HG03039 (cell line): ENCODE results near the gene TCERG1L.

Experiments
- ATAC-seq: cut with Tn5 transposase; IDR thresholded peaks from one replicate; pipeline ENCODE4 v1.9.1; 2021; ENCODE audit warnings: mild to moderate bottlenecking, moderate library complexity; ENCODE audit not compliant: unreplicated experiment

TCERG1L gene

DNA sequence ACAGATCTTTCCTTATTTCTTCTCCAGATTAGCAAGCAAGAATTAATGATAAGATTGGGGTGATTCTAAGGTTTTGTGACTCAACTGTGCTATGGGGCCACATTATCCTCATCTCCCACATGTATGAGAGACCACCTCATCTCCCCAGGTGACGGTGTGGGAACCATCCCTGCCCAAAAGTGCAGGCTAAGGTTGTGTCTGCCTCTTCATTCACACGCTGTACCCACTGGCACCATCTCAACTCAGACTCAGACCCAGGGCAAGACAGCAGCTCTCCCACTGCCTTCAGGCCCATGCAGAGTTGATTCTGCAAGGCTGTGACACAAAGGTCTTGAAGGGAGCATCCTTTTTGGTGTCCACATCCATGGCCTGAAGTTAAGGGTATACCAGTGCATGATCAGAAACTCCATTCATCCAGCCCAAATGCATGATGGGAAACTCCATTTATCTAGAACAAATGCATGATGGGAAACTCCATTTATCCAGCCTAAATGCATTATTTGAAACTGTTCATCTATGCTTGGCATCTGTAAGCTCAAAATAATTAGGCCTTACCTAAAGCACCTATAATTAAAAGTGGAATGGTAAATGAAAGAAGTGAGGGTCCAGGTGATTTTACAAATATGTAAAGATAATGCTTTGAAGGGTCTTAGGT is 99.4 kb downstream of the TCERG1L start:
- ATAC-seq = no peak

DNA sequence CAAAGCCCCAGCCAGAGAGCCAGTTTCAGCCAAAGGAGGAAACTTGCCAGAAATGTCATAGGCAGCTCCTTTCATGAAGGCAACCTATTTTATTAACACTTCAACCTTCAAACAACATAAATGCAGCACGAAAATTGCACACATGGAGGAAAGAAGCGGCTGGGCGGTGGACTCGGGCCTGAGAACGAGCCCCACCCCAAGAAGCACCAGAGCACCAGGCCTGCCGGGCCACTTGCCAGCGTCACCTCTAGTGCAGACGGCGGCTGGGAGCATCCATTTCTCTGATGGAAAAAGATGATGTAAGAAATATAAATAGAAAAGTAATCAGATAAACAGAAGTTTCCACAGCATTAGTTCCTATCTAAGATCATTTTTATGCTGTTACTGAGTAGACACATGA is 100.0 kb downstream of the TCERG1L start:
- ATAC-seq = no peak

DNA sequence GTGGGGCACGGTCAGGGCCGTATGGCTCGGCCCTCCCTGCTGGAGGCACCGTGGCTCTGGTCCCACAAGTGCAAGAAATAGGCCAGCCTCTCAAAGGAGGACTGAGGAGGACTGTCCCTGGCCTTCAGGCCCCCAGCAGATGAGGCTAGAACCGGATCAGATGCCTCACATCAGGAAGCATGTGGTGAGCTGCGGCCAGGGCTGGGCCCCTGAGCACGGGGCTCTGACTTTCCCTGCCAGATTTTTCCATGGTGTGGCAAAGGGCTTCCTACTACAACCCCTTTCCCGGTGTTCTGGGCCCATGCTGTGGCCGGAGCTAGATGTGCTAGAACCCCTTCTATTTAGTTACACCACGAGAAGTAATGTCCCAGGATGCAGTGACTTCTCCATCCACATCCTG is 100.4 kb downstream of the TCERG1L start:
- ATAC-seq = no peak

DNA sequence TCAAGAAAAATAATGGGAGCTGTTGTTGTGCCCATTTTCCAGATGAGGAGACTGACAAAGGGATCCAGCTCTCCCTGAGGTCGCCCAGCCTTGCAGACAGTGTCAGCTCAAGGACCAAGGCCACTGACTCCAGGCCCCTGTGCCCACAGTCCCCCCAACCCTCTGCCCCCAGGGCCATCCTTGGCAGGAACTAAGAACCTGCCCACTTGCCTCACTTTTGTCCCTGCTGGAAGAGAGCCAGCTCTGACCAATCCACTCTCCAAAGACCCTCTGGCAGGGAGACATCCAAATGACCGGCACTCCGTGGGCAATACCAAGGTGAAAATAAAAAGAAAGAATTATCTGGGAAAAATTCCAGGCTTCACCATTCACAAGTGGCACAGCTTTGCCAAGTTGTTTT is 101.3 kb downstream of the TCERG1L start:
- ATAC-seq = no peak

DNA sequence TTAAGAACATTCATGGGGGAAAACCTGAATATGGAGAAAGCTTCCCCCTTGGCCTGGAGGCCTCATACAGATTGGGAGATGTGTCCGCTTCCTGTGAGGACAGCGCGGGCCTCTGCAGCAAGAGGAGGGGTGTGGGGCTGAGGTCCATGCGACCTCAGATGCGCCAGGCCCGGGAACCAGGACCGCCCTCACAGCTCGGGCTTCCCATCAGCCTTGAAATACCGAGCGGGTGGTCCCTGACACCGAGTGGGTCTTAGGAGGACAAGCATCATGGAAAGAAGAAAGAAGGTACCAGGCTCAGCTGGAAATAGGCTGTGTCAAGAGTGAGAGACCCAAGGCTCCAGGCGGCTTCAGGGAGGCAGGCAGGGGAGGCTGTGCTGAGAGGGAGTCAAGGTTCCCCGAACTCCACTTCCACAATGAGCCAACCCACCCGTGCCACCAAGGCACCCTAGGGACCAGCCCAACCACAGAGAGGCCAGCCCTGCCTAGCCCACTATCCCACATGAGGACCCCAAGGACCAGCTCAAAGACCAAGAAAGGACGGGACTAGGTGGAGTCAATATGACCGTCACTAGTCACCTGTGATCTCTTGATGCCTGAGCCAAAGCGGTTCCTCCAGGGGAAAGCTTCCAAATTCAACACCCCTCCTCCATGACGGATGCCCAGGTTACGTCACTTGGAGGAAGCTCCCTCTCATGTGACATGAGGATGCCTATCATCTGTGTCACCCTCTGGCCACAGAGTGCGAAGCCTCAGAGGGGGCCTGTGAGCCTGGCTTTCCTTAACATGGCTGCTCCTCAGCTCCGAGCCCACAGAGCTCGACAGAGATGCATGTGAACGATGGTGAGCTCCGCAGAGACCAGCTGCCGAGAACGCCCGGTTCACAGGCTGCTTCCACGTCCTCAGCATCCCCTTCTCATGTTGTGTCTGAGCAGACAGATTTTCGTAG is 103.7 kb downstream of the TCERG1L start:
- no peak for ATAC-seq

DNA sequence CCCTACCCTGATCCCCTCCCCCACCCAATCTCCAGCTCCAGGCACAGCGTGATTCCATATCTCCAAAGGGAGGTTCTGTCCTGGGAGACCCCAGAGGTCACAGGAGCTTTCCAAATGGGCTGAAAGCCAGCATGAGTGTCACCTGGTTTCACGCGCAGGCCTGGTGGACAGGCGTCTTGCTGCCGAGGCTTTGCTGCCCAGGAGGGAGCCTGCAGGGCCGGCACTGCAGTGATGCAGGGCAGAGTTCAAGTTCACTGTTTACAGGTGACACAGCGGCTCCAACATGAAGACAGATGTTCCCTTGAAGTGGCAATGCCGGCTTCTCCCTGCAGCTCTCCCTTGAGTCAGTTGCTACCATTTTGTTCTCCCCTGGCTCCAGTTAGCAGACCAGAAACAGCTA is 104.3 kb downstream of the TCERG1L start:
- ATAC-seq = no peak

DNA sequence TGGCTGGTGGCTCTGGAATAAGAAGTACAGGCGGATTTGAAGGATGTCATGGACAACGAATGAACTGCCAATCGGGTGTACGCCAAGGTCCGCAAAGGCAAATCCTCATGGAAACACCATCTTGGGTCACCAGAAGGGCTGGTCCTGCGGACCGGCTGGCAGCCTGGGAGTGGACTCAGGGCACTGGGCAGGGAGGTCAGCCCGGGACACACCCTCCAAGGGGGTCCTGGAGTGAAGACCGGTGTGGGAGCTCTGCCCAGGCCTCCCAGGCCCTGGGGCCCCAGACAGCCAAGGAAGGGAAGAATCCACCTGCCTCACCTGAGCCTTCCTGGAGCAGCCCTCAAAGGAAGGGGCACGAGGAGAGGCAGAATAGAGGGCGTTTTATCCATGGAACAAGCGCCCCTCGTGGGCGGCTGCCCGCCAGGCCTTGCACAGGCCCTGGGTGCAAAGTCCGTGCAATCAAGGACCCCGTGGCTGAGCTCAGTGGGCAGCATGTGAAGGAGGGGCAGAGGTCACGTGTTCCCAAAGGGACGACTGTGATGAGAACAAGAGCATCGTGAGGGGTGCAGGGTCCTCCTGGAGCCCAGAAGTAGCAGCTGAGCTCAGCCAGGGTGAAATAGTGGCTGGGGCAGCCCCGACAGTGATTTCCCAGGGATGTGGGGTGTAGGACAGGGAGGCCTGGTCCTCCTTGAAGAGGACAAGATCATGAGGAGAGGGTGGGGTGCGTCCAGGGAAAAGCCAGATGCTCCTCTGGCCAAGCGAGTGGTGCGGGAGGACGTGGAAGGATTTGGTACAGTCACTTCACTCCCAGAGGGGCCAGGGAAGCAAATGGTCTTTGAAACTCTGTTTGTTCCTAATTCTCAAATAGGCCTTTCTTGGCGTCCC is 105.2 kb downstream of the TCERG1L start:
- no peak for ATAC-seq

DNA sequence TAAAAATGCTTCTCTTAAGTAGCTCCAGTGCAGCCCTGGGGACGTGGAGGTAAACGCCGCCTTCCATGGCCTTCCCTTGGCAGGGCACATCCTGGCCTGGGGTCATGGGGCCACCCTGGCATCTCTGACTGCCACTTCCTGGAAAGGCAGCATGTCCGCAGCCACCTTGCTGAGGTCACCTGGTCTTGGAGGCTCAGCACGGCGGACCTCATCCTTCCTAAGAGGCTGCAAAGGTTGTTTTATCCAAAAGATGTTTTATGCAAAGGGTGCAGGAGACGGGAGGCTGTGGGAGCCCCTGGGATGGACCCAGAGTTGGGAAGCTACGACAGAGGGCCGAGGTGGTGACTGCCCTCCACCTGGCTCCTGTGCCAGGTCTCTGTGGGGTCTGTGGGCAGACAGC is 106.0 kb downstream of the TCERG1L start:
- ATAC-seq = no peak

DNA sequence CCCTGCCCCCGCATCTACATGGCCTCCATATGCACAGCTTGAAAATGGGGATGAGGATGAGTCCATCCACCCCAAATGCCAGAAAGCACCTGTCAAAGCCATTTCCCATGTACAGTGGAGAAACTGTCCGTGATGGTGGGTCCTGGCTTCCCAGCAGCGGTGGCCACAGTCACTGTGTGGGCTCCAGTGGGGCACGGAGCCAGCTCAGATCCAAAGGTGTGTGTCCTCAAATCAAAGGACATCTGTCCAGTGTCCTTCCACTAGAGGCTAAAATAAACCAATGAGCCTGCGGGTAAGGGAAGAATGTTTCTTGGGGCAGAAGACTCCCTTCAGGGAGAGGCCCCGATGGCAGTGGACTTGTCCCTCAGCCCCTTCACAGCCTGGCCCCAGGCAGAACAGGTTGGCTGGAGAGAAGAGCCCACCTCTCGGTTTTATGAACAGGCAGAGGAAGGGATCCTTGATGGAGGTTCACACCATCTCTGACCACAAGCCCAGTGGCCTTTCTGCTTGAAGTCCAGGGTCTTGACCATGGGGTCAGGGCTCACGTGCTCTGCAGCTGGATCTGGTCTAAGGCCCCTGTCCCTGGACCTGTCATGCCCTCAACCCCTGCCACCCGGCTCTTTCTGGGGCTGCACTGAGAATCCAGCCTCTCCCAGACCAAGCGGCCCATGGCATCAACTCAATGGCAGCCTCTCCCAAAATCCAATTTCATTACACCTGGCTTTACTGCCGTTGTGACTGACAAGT is 106.9 kb downstream of the TCERG1L start:
- ATAC-seq = no peak

DNA sequence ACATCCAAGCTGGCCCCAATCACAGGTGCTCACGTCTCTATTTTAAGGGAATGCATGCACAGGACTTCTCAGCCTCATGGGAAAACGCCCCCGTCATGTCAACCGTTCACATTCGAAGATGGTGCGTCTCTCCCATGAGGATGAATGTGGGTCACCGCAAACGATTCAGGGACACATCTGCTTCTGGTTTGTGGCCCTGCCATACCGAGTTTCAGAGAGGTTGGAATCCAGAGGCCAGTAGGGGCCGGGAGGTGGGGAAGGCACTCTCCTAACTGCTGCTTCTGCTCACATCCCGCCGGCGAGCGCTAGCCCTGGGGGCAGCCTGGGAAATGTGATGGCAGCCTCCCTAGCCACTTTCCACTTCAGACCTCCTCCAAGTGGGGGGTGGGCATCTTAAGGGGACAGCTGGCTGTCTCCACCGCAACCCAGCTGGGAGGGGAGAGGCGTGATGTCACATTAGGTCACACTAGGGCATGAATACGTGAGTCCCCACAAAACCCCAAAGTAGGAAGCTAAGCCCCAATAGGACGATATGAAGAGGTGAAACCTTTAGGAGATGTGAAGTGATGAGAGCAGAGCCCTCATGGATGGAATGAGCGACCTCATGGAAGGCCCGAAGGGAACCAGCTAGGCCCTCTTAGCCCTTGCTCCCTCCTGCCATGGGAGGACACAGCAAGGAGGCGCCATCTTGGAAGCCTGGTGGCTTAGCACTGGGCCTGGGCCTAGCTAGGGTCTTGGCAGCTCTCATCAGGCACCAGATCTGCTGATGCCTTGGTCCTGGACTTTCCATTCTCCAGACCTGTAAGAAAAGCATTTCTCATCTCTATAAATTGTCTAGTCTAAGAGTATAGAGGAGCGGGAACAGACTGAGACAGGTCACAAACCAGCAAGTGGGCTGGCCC is 107.8 kb downstream of the TCERG1L start:
- no peak for ATAC-seq

DNA sequence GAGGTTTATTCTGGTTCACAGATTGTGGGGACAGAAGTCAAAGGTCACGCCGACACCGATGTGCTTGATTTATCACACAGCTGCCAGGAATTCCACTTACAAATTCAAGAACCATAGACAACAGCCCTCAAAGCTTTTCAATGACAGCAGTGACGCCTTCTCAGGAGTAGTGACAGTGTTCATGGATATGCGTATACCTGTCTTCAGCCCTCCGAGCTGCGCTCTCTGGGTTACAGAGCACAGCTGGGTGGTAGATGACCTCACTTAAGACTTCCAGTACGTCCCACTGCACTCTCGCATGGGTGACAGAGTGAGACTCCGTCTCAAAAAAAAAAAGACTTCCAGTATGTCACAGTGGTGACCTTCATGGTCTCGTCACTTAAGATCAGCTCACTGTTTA is 108.5 kb downstream of the TCERG1L start:
- no peak for ATAC-seq

DNA sequence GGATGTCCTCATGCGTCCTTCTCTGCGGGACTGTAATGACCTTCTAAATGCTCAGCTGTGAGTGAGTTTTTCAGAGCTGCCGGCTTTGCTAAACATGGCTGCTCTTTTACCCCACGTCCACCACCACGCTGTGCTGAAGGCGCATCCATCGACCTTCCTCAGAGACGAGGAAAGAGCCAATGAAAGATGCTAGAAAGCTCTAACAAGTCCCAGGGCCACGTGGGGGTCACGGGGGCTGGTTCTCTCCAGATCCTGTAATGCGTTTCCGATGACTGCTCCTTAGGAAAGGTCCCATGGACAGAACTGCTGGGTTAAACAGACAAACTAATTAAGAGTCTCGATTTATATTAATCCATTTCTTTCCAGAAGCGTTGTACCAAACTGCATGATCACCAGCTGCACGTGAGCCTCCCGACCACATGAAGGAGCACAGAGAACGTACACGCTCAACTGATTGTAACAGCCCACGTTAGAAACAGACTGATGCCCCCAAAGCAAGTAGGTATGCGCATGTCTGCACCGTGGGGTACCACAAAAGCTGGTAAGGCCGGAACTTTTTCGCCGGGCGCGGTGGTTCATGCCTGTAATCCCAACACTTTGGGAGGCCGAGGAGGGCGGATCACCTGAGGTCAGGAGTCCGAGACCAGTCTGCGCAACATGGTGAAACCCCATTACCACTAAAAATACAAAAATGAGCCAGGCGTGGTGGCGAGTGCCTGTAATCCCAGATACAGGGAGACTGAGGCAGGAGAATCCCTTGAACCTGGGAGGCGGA is 109.6 kb downstream of the TCERG1L start:
- no peak for ATAC-seq

DNA sequence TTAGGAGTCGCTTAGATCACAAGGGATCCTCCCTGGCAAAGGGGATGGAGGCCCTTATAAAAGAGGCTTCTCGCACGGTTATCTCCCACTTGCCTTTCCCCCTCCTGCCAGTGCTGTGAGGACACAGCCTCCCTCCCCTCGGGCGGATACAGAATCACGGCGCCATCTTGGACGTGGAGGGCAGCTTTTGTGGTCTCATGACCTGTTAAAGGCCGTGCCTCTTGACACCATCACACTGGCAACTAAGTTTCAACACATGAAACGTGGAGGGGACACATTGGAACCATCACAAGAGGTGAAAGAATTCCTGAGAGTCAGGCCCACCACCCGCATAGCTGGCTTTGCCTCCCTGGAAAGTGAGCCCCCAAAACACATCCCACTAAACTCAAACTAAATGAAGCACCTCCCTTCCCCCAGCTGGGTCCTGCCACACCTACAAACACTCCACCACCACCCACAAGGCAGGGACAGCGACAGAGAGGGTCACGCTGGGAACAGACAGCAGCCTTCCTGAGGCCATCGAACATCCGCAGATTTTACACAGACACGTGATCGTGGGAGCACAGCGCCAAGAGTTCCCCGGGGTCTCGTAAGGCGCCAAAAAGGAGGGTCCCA is 110.6 kb downstream of the TCERG1L start:
- no peak for ATAC-seq

DNA sequence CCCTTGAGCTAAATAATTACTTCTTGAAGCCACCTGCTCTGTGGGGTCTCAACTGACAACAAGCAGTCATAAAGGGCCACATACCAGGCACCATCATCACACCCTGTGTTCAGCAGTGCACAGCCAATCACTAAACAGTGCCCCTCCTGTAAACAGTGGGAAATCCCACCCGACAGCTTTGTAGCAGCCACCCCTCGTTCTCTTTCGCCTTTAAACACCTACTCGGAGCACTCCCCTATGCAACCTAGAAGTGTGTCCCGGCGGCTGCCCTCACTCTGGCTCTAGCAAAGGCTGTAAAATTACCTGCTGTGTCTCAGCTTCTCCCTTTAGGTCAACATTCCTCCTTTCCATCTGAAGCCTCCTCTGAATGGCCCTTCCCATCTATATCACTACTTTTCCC is 111.9 kb downstream of the TCERG1L start:
- ATAC-seq = no peak

DNA sequence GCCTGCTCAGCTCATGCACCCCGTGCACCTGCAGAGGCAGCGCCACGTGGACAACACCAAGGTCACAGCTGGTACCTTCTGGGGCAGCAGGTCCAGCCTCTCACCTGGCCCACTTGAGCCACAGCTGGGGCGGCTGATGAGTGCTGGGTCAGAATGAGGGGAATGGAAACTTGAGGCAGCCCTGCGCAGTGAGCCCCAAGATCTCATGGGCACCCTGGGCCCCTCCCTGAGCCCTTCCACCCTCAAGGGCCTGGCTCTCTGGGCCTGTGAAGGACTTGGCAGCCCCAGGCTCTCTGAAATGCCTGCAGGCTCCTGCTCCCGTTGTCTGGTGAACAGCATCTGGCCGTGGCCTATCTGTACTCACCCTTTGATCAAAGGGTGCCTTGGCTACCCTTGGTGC is 112.7 kb downstream of the TCERG1L start:
- no peak for ATAC-seq

DNA sequence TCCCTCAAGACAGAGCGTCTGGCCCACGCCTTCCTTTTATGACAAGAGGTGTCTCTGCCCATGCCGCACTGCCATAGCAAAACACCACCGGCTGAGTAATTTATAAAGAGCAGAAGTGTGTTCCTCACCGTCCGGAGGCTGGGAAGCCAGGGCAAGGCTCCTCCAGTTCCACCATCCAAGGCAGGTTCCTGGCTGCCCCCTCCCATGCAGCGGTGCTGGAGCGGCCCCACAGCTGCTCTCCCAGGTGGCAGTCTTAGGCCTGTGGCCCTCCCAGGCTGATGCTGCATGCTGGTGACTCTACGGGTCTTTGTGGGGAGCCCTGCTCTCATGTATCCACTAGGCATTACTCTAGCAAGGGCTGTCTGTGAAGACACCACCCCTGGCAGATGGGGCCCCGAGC is 113.1 kb downstream of the TCERG1L start:
- no peak for ATAC-seq

DNA sequence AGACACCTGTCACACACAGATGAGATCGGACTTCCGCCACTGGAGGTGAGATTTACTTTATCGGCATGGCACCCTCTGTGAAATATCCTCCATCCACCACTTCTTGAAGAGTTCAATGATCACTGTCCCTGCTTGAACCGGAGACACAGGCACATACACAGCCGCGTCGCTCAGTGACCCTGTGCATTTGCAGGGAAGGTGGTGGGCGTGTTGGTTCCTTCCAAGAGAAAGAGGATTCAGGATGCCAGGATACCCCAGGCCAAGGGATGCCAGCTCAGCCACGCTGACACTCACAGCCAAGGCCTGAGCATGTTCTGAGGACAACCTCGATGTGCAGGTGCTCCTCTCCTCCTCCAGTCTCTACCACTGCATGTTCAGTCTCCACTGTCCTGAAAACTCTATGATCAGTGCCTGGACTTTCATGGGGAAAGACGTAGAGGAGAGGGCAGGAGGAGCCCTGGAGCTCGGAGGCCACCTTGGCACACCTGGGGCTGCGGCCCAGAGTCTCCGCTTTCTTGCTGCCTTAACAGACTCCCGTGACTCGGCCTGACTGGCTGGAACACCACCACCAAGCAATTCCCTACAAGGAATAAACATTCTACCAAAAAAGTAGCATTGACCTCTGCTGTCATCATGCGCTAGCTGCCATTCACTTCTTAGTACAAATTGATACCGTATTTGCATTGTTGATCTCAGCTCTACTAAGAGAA is 115.2 kb downstream of the TCERG1L start:
- no peak for ATAC-seq
